ENCODE measurements around the gene OTOF. TPM values are rescaled to one million over a fixed set of nuclear protein-coding genes. Genes with fewer than 3 reads are reported as not detected.

Gene OTOF
- total RNA-seq, result 0.09 TPM in 2 replicates

DNA sequence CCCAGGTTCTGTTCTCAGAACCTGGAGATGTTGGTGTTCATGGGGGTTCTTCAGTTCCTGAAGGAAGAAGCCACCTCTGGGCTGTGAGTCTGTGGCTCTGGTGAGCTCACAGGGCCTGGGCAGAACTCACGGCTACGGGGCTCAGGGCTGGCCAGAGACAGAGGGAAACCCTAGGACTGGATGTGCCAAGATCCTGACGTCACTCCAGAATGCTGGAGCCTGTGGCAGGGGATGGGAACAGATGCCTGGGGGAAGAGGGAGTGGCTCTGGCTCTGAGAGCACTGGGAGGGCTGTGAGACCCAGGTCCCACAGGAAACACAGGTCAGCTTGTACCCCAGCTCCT lies at the start of gene OTOF:
OTOF (minus strand) TSS at position 214 of the 343 bp plus-strand sequence.

Other genes starting within 250 kb of the OTOF start
- gene HADHA, start 233.5 kb downstream of the OTOF start, total RNA-seq, result 153 and 187 TPM in 2 replicates
- 91.4 and 118 TPM in 2 replicates for gene HADHB, start 233.2 kb downstream of the OTOF start, total RNA-seq
- gene SELENOI, start 132.0 kb downstream of the OTOF start, total RNA-seq, result 13.5 and 14.0 TPM in 2 replicates
- under 0.01 TPM in 1 of 2 replicates, not detected in the other for gene ADGRF3, start 131.3 kb downstream of the OTOF start, total RNA-seq
- 0.27 TPM in 1 of 2 replicates, not detected in the other for gene DRC1, start 76.2 kb downstream of the OTOF start, total RNA-seq
- not detected in 2 replicates for gene CIB4, start 163.2 kb upstream of the OTOF start, total RNA-seq
- gene KCNK3, start 214.6 kb upstream of the OTOF start, total RNA-seq, result not detected in 2 replicates